Renal pelvis (tissue), 4 donors: ENCODE results near the gene CDC27. TPM values are rescaled to one million over a fixed set of nuclear protein-coding genes. Genes with fewer than 3 reads are reported as not detected.
"Not testable (repeated sequence)": the region's sequence is repeated elsewhere in the genome, so short reads cannot be mapped to it uniquely, and the experiment has no call there.

Source experiments
- DNase-seq: peaks from one replicate; pipeline ENCODE4 v3.0.0-alpha.2; 2013
- polyA plus RNA-seq, 3 donors: library from polyadenylated mRNA; unstranded; fragments of 120-200 nt; gene quantifications; one replicate each; pipeline ENCODE4 v1.2.1, GENCODE V29; 2013; ENCODE audit not compliant: insufficient read length in 3 of 3

Gene CDC27
- polyA plus RNA-seq, 3 donors = 48.1 to 60.8 (median 52.3) TPM

GRCh38 chr17:47073629-47074028 is 115.5 kb downstream of the CDC27 start:
- not testable (repeated sequence) for DNase-seq

GRCh38 chr17:47072886-47073285 is 116.2 kb downstream of the CDC27 start:
- no peak for DNase-seq

GRCh38 chr17:47071171-47071570 is 117.9 kb downstream of the CDC27 start:
- not testable (repeated sequence) for DNase-seq

- not testable (repeated sequence) for DNase-seq
Observed at GRCh38 chr17:47070266-47070665, 118.8 kb downstream of the CDC27 start.

Other genes with a start within 250 kb of the CDC27 start
- under 1 TPM in 1 of 3 donors, not detected in 2; 0.21 TPM for gene RPRML, start 210.0 kb downstream of the CDC27 start, polyA plus RNA-seq
- gene MYL4, start 20.1 kb upstream of the CDC27 start, polyA plus RNA-seq = 1 to 10 TPM; 3.6 to 3.9 (median 3.9) TPM
- gene ITGB3, start 64.5 kb upstream of the CDC27 start, polyA plus RNA-seq = 10 to 100 TPM; 16.5 to 24.1 (median 22.9) TPM
- gene EFCAB13, start 134.7 kb upstream of the CDC27 start, polyA plus RNA-seq = 10 to 100 TPM in 2 of 3 donors, 1 to 10 TPM in 1; 4.2 to 14.3 (median 12.3) TPM